Thymus (tissue), 11 donors: ENCODE results near the gene MIB1. TPM values are rescaled to one million over a fixed set of nuclear protein-coding genes. Genes with fewer than 3 reads are reported as not detected.
"Not testable (repeated sequence)": the region's sequence is repeated elsewhere in the genome, so short reads cannot be mapped to it uniquely, and the experiment has no call there.

Experiments used
- DNase-seq, 9 donors: peaks; one replicate each; pipeline ENCODE4 v3.0.0-alpha.2; 2013; ENCODE audit warnings: low spot score in 9 of 9, low read depth in 6 of 9, missing footprints in 1 of 9
- H3K27ac ChIP-seq, 2 donors: one replicate each; pipeline ENCODE4 v1.5.1; 2013; ENCODE audit warnings: control low read depth in 1 of 2, low read depth in 1 of 2, low read length in 1 of 2, mild to moderate bottlenecking in 1 of 2, moderate library complexity in 1 of 2
- H3K27me3 ChIP-seq, 2 donors: one replicate each; pipeline ENCODE4 v1.5.1; 2013; ENCODE audit warnings: low read length in 1 of 2; ENCODE audit not compliant: control insufficient read depth in 2 of 2, insufficient read depth in 1 of 2
- H3K36me3 ChIP-seq, 2 donors: one replicate each; pipeline ENCODE4 v1.5.1; 2013; ENCODE audit warnings: low read length in 1 of 2, mild to moderate bottlenecking in 1 of 2, moderate library complexity in 1 of 2; ENCODE audit not compliant: control insufficient read depth in 2 of 2, insufficient read depth in 2 of 2
- H3K4me1 ChIP-seq, 2 donors: one replicate each; pipeline ENCODE4 v1.5.1; 2013; ENCODE audit warnings: low read length in 2 of 2; ENCODE audit not compliant: control insufficient read depth in 2 of 2, insufficient read depth in 2 of 2
- H3K4me3 ChIP-seq, 2 donors: one replicate each; pipeline ENCODE4 v1.5.1; 2013; ENCODE audit warnings: low read length in 2 of 2, control low read depth in 1 of 2, mild to moderate bottlenecking in 1 of 2
- H3K9me3 ChIP-seq, 2 donors: one replicate each; pipeline ENCODE4 v1.5.1; 2013; ENCODE audit warnings: low read length in 1 of 2, mild to moderate bottlenecking in 1 of 2; ENCODE audit not compliant: control insufficient read depth in 2 of 2, insufficient read depth in 1 of 2
- WGBS: extraction: QIAGEN DNeasy Blood & Tissue Kit; methylation state at CpG from one replicate; pipeline ENCODE4 v1.1.7; 2013; 5-methylcytosine and 5-hydroxymethylcytosine counted together
- polyA plus RNA-seq: library from polyadenylated mRNA; stranded (reverse); fragments of 200-250 nt; gene quantifications from one replicate; pipeline ENCODE4 v1.2.3, GENCODE V29; 2013
- total RNA-seq: library from RNA; stranded (reverse); fragments of 120-200 nt; gene quantifications from one replicate; pipeline ENCODE4 v1.2.4, GENCODE V29; 2013
- donor health status: healthy.

The MIB1 gene
- total and polyA plus RNA-seq, 2 donors, result 8.8 to 33.2 TPM

GRCh38 chr18:21786526-21786925 is 45.9 kb downstream of the MIB1 start:
- Histone ChIP-seq H3K36me3 (peaks cover 23 to 32% of the 10 kb centered on the region in 2 donors), H3K4me3 (no peak overlapping the region), H3K4me1 (no peaks in the 10 kb centered on the region), H3K27ac (no peak overlapping the region), H3K9me3 (peaks cover 1 to 7% of the 10 kb centered on the region in 2 donors), H3K27me3 (no peaks in the 10 kb centered on the region)
- DNase-seq, result no peak

- not testable (repeated sequence) for H3K4me3 ChIP-seq, H3K9me3 ChIP-seq, H3K4me1 ChIP-seq, H3K36me3 ChIP-seq, DNase-seq, H3K27ac ChIP-seq, H3K27me3 ChIP-seq
- 97% methylated on average over 2 of the region's 2 CpGs for WGBS
These were observed 55.5 kb downstream of the MIB1 start for GRCh38 chr18:21796089-21796488.

GRCh38 chr18:21798126-21798525 is 57.5 kb downstream of the MIB1 start:
- Histone ChIP-seq H3K27me3 (no peaks in the 10 kb centered on the region), H3K27ac (no peak overlapping the region), H3K4me3 (no peak overlapping the region), H3K4me1 (no peaks in the 10 kb centered on the region), H3K9me3 (no peaks in the 10 kb centered on the region), H3K36me3 (peaks cover 2 to 3% of the 10 kb centered on the region in 2 donors)
- DNase-seq, result no peak

- Histone ChIP-seq H3K27ac (no peak overlapping the region), H3K4me1 (no peaks in the 10 kb centered on the region), H3K27me3 (no peaks in the 10 kb centered on the region), H3K36me3 (peaks cover 3 to 7% of the 10 kb centered on the region in 2 donors), H3K9me3 (no peaks in the 10 kb centered on the region), H3K4me3 (no peak overlapping the region)
- no peak for DNase-seq
These were observed 59.1 kb downstream of the MIB1 start for GRCh38 chr18:21799721-21800120.

- 92% methylated on average over 3 of the region's 3 CpGs for WGBS
- no peaks in the 10 kb centered on the region for H3K4me1 ChIP-seq
- H3K27me3 ChIP-seq, result no peaks in the 10 kb centered on the region
- H3K27ac ChIP-seq, result no peak overlapping the region
- no peak overlapping the region for H3K4me3 ChIP-seq
- no peak for DNase-seq
- peaks cover 3 to 7% of the 10 kb centered on the region in 2 donors for H3K36me3 ChIP-seq
- H3K9me3 ChIP-seq, result no peaks in the 10 kb centered on the region
These were observed 62.9 kb downstream of the MIB1 start for GRCh38 chr18:21803495-21803894.

- 98% methylated on average over 9 of the region's 9 CpGs for WGBS
- no peak for DNase-seq
These were observed 65.3 kb downstream of the MIB1 start for GRCh38 chr18:21805771-21806366.

GRCh38 chr18:21808185-21808584 is 67.6 kb downstream of the MIB1 start:
- no peak for DNase-seq
- Histone ChIP-seq H3K36me3 (peaks cover 0 to 8% of the 10 kb centered on the region in 2 donors), H3K9me3 (no peaks in the 10 kb centered on the region), H3K4me1 (no peaks in the 10 kb centered on the region), H3K27me3 (no peaks in the 10 kb centered on the region), H3K27ac (no peak overlapping the region), H3K4me3 (no peak overlapping the region)
- 98% methylated on average over 3 of the region's 3 CpGs for WGBS

More at GRCh38 chr18:21805771-21806366, 65.3 kb downstream of the MIB1 start:
- no peak overlapping the region for H3K27ac ChIP-seq
- no peaks in the 10 kb centered on the region for H3K27me3 ChIP-seq
- no peak overlapping the region for H3K4me3 ChIP-seq
- no peaks in the 10 kb centered on the region for H3K9me3 ChIP-seq
- no peaks in the 10 kb centered on the region for H3K4me1 ChIP-seq
- peaks cover 3 to 10% of the 10 kb centered on the region in 2 donors for H3K36me3 ChIP-seq

GRCh38 chr18:21809725-21810124 is 69.1 kb downstream of the MIB1 start:
- no peaks in the 10 kb centered on the region for H3K27me3 ChIP-seq
- peaks cover 0 to 3% of the 10 kb centered on the region in 2 donors for H3K36me3 ChIP-seq
- no peaks in the 10 kb centered on the region for H3K4me1 ChIP-seq
- no peaks in the 10 kb centered on the region for H3K9me3 ChIP-seq
- no peak overlapping the region for H3K27ac ChIP-seq
- 98% methylated on average over 2 of the region's 2 CpGs for WGBS
- H3K4me3 ChIP-seq, result no peak overlapping the region
- no peak for DNase-seq

GRCh38 chr18:21815101-21815500 is 74.5 kb downstream of the MIB1 start:
- Histone ChIP-seq H3K27ac (no peak overlapping the region), H3K4me1 (no peaks in the 10 kb centered on the region), H3K27me3 (no peaks in the 10 kb centered on the region), H3K4me3 (no peak overlapping the region), H3K36me3 (peaks cover 5 to 14% of the 10 kb centered on the region in 2 donors), H3K9me3 (no peaks in the 10 kb centered on the region)
- 95% methylated on average over 2 of the region's 2 CpGs for WGBS
- no peak for DNase-seq
